Ishikawa (cell line): ENCODE measurements around the gene PPM1B.

Source experiments
- CEBPB ChIP-seq: IDR thresholded peaks from 2 replicates; pipeline ENCODE4 v1.6.1; 2012
- CREB1 ChIP-seq: IDR thresholded peaks from 2 replicates; pipeline ENCODE4 v1.6.1; 2012; ENCODE audit warnings: low read depth
- EGR1 ChIP-seq: IDR thresholded peaks from 2 replicates; pipeline ENCODE4 v1.6.1; 2012
- EP300 ChIP-seq: IDR thresholded peaks from 2 replicates; pipeline ENCODE4 v1.6.1; 2012; ENCODE audit warnings: borderline replicate concordance
- FOXM1 ChIP-seq: IDR thresholded peaks from 2 replicates; pipeline ENCODE4 v1.6.1; 2012; ENCODE audit warnings: low read depth, borderline replicate concordance
- MAX ChIP-seq: IDR thresholded peaks from 2 replicates; pipeline ENCODE4 v1.6.1; 2012
- NFIC ChIP-seq: IDR thresholded peaks from 2 replicates; pipeline ENCODE4 v1.6.1; 2012
- REST ChIP-seq: IDR thresholded peaks from 2 replicates; pipeline ENCODE4 v1.6.1; 2012; ENCODE audit warnings: low read depth, mild to moderate bottlenecking
- TAF1 ChIP-seq: IDR thresholded peaks from 2 replicates; pipeline ENCODE4 v1.6.1; 2012; ENCODE audit warnings: low read depth, mild to moderate bottlenecking
- TEAD4 ChIP-seq: IDR thresholded peaks from 2 replicates; pipeline ENCODE4 v1.6.1; 2012
- YY1 ChIP-seq: IDR thresholded peaks from 2 replicates; pipeline ENCODE4 v1.6.1; 2012; ENCODE audit warnings: low read depth

- no peak for TF ChIP-seq CEBPB
- TF ChIP-seq NFIC: no peak
- no peak for TF ChIP-seq REST
- TF ChIP-seq EP300: no peak
- no peak for TF ChIP-seq CREB1
- no peak for TF ChIP-seq TAF1
- TF ChIP-seq EGR1: no peak
- no peak for TF ChIP-seq FOXM1
- TF ChIP-seq TEAD4: no peak
- TF ChIP-seq YY1: no peak
- TF ChIP-seq MAX: no peak
Observed at GRCh38 chr2:44275927-44276303, 107.2 kb downstream of the PPM1B start.
